Osteocyte (in vitro differentiated cells): ENCODE measurements around the gene C2CD5. TPM values are rescaled to one million over a fixed set of nuclear protein-coding genes. Genes with fewer than 3 reads are reported as not detected.

Source experiments
- DNase-seq: peaks from one replicate; pipeline ENCODE4 v3.0.0; 2021; ENCODE audit warnings: mixed read lengths; ENCODE audit not compliant: unreplicated experiment; ENCODE audit errors: extremely low spot score
- H3K27ac Mint-ChIP-seq: one replicate; pipeline ENCODE4 v1.8.0; 2021; ENCODE audit warnings: mild to moderate bottlenecking, mixed read lengths; ENCODE audit not compliant: unreplicated experiment
- H3K27me3 Mint-ChIP-seq: one replicate; pipeline ENCODE4 v1.8.0; 2021; ENCODE audit warnings: mixed read lengths; ENCODE audit not compliant: unreplicated experiment
- H3K36me3 Mint-ChIP-seq: one replicate; pipeline ENCODE4 v1.8.0; 2021; ENCODE audit warnings: mixed read lengths; ENCODE audit not compliant: unreplicated experiment
- H3K4me1 Mint-ChIP-seq: one replicate; pipeline ENCODE4 v1.8.0; 2021; ENCODE audit warnings: mixed read lengths; ENCODE audit not compliant: unreplicated experiment
- H3K4me3 Mint-ChIP-seq: one replicate; pipeline ENCODE4 v1.8.0; 2021; ENCODE audit warnings: mild to moderate bottlenecking, moderate library complexity, mixed read lengths; ENCODE audit not compliant: unreplicated experiment
- H3K9me3 Mint-ChIP-seq: one replicate; pipeline ENCODE4 v1.8.0; 2021; ENCODE audit warnings: mixed read lengths; ENCODE audit not compliant: unreplicated experiment
- total RNA-seq: library from RNA; stranded (reverse); gene quantifications from 2 replicates; pipeline ENCODE4 v1.2.1, GENCODE V29; 2021
- TF ChIP-seq, protein P1 (sequence below): fragments of 200-600 bp; sonication (generic); IDR thresholded peaks from 2 replicates; pipeline ENCODE4 v1.5.0; 2021; ENCODE audit warnings: antibody characterized with exemption, mild to moderate bottlenecking, moderate library complexity

The C2CD5 gene
- total RNA-seq, 1 donor from 2014 or later = 38.6 TPM

DNA sequence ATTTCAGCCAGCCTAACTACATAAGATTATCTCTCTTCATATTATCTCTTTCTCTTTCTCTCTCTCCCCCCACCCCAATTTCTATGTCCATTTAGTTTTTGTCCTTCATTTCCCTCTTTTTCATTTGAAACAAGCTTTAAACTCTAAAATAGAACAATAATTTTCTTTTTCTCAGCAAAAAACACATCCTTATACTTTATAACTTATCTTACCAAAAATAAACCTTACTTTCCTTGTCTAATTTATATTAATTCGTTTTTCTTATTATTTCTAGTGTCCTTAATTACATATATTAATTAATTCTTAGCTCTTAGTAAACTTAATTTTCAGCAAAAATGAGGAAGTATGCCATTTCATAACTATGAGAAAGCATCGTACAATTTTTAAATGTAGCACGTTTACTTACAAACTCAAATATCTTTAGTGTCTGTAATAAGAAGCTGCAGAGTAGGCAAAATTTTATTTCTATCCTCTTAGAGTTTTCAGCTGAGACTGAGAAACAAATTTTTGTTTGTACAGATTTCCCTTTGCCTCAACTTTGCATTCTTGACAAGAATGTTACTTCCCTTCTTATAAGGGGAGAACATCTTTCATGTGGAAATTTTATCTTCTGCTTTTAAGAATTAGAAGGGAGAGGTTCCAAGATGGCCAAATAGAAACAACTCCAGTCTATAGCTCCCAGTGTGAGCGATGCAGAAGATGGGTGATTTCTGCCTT is 144.7 kb downstream of the C2CD5 start:
- no peak overlapping the region for H3K4me3 Mint-ChIP-seq
- no peaks in the 10 kb centered on the region for H3K4me1 Mint-ChIP-seq
- DNase-seq = no peak
- peaks cover 6% of the 10 kb centered on the region for H3K9me3 Mint-ChIP-seq
- TF ChIP-seq, protein P1, sequence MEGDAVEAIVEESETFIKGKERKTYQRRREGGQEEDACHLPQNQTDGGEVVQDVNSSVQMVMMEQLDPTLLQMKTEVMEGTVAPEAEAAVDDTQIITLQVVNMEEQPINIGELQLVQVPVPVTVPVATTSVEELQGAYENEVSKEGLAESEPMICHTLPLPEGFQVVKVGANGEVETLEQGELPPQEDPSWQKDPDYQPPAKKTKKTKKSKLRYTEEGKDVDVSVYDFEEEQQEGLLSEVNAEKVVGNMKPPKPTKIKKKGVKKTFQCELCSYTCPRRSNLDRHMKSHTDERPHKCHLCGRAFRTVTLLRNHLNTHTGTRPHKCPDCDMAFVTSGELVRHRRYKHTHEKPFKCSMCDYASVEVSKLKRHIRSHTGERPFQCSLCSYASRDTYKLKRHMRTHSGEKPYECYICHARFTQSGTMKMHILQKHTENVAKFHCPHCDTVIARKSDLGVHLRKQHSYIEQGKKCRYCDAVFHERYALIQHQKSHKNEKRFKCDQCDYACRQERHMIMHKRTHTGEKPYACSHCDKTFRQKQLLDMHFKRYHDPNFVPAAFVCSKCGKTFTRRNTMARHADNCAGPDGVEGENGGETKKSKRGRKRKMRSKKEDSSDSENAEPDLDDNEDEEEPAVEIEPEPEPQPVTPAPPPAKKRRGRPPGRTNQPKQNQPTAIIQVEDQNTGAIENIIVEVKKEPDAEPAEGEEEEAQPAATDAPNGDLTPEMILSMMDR = no peak
- H3K36me3 Mint-ChIP-seq = no peaks in the 10 kb centered on the region
- no peak overlapping the region for H3K27ac Mint-ChIP-seq
- H3K27me3 Mint-ChIP-seq = peaks cover 46% of the 10 kb centered on the region

Other genes with a start within 250 kb of the C2CD5 start
- 3.6 and 3.7 TPM in 2 replicates for gene ST8SIA1, start 209.8 kb downstream of the C2CD5 start, total RNA-seq
- 52.2 and 63.0 TPM in 2 replicates for gene ETNK1, start 80.6 kb upstream of the C2CD5 start, total RNA-seq